ENCODE data around the gene TIPARP.
"Not testable (repeated sequence)": the region's sequence is repeated elsewhere in the genome, so short reads cannot be mapped to it uniquely, and the experiment has no call there.

The TIPARP gene

DNA sequence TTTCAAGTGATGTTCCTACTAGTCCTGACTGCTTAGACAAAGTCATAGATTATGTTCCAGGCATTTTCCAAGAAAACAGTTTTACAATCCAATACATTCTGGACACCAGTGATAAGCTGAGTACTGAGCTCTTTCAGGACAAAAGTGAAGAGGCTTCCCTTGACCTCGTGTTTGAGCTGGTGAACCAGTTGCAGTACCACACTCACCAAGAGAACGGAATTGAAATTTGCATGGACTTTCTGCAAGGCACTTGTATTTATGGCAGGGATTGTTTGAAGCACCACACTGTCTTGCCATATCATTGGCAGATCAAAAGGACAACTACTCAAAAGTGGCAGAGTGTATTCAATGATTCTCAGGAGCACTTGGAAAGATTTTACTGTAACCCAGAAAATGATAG lies 3.8 kb downstream of the TIPARP start:
- no peak for DNase-seq

DNA sequence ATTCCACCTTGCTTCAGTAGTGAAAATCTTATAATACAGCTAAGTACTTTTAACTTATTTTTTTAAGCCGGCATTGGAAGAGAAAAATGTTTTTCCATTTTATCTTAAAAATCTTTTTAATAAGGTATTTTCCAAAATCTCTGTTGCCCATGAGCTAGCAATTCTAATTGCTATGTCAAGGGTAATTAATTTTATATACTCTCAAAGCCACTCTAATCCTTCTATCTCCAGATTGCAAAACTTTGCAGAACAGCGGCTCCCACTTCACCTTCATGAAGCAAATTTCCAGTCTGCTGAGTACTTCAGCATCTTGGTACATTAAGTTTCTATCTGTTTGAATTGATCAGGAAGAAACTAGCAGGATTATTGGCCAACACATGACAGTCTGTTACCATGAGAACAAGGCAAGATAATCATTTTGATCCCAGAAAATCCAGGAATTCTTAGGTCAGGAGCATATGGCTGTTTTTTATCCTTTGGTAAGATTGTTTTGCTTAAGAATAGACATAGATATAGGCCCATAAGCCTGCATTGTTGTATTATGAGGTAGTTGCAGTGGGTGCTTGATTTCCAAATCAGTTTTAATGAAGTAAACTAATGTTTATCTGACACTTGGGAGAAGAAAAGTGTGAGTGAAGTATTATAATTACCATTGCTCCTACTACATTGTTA lies 6.0 kb downstream of the TIPARP start:
- no peak for DNase-seq

DNA sequence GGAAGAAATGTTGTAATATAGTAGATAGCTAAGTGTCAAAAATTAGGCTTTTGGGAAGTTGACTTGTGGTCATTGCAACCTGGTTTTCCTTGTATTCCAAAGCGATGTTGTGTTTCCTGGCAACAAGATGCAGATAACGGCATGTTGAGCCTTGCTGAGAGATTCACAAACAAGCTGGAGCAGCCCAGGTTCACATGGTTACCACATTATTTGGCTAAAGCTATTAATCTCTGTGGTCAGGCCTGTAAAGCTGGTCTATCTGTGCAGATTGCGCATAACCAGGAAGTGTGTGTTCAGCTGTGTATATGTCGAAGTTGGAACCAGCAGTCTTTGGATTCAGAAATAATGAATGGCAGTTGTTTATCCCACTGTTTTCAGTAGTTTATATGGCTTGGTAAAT lies 6.6 kb downstream of the TIPARP start:
- DNase-seq: no peak

DNA sequence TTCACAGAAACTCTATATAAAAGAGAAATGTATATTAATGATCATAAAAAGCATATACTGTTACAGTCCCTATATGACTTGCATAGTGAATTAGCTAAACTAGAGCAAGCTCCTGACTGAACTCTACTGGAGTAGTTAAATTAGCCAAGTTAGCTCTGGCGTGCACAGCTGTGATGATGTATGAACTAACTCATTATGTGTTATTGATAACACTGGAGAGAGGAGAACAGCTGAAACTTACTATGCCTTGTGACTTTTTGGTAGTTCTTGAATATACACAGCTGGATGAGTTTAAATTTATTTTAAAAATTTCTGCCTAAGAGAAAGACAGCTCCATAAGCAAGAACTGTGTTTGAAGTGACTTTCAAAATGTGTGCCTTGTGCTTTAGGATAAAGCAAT lies 8.1 kb downstream of the TIPARP start:
- DNase-seq: no peak

DNA sequence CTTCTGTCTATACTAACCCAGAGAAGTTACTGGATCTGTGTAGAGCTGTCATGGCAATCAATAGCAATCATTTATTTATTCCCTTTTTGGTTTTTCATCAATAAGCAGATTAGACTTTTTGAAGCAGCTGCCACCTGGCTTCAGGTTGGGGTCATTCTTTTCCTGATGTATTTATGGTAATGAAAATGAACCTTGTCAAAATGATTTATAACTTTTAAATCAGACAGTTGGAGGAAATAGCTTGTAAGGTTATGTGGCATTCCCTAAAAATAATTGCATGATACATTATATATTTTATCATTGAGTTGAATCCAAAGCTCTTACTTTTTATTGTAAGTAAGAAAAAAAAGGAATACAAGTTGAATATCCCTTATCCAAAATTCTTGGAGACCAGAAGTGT lies 8.6 kb downstream of the TIPARP start:
- DNase-seq: no peak

DNA sequence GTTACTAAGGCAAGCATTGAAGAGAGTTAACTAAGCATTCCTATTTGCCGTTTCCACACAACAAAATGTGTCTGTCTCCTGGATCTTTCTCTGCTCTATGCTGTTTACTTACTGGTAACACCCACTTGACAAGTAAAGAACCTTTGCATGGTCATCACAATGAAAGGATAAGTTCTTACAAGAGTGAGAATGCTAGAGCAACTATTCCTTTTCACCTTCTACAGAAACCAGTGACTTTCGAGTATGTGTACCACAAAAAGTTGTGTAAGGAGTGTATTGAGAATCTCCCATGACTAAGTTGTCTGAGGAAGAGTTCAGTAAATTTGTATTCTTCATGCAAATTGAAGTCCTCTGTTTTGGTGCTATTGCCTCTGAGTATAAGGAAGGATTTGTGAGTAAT lies 10.8 kb downstream of the TIPARP start:
- no peak for DNase-seq

DNA sequence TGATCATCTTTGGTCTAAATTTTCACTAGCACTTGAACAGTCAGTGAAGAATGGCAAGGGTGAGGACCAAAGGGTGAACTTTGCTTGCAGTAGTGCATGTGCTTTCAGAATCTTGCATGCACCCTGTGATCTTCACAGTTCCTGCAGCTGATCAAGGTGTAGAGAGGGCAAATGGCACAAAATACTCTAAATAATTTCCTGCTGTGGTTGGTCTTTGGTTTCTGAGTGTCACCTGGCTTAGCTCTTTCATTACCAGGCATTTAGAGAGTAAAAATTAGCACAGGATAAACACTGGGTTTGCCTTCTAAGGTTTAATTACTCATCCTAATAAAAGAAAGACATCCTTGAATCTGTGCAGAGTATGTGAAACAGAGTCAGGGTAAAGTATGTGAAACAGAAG lies 11.4 kb downstream of the TIPARP start:
- no peak for DNase-seq

DNA sequence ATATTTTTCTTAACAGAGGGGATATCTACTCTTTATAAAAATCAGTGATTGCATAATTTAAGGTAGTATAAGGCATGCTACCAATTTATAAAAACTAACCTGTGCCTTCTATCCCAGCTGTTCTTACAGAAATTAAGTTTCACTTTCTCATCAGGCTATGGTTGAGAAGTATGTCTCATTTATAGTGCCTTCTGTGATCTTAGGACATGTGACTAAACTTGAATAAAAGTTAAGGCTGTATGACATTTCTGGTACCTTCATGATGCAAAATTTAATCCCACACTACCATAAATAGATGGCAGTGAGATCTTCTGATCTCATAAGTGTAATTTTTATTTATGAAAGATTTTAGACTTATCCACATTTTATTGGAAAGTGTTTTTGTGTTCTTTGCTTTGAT lies 12.6 kb downstream of the TIPARP start:
- no peak for DNase-seq

DNA sequence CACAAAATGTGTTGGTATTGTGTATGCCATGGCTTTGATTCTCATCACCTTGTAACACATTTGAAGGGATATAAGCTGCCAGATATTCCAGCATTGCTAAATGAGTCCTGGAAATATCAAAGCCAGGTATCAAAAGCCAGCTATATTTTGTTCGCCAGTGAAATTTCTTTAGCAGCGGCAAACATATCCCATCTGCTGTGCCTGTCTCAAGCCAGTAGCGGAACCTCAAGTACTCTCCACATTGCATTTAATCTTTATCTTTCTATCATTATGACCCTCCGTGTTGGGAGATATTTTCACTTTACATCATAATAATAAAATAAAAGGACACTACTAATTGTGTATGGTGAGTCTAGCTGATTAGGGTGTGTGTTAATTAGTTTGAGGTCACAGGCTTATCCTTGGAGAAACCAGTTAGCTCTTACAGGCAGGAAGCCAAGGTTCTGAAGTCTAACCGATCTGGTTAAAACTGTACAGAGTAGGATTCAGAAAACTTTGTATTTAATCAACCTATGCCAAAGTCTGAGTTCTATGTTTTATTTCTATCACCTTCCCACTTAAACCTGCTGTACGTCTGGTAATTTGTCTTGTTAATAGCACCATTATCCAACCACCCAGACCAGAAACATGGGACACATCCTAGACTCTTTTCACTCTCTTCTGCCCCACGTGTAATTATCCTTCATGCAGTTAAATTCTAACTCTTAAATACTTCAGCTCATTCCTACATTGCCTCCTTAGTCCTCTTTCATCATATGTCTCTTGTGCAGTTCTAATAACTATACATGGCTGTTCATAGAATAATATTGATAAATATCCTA lies 14.5 kb downstream of the TIPARP start:
- no peak for DNase-seq

DNA sequence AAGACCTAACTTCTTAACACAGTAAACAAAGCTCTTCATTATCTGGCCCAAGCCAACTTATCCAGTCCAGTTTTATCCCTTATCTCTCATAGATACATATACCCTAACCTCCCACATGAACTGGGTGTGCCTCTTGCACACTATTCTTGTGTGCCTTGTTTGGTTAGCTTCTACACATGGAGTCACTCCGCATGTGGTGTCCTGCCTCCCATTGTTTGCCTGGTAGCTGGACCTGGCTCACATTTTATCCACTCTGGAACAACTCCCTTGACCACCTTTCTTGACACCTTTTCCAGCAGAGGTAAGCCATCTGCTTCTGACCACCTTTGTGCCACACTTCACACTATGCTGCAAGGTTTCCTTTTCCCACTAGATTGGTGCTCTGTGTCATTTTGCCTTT lies 15.2 kb downstream of the TIPARP start:
- DNase-seq: no peak

DNA sequence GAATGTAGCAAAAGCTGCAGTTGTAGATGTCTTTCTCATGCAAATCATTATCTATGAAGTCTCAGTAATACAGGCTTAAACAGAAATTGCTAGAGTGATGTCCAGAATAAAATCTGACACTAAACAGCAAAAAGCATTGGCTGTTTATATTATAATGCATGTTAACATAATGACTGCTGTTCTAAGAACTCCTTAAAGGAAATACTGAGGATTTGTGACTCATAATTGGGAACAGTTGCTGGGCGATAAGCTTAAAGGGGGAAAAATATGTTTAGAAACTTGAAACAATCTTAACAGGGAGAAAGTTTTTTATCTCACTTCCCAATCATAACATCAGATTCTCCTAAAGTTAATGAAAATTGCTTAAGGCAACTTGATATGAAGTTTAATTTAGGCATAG lies 17.5 kb downstream of the TIPARP start:
- DNase-seq: no peak

DNA sequence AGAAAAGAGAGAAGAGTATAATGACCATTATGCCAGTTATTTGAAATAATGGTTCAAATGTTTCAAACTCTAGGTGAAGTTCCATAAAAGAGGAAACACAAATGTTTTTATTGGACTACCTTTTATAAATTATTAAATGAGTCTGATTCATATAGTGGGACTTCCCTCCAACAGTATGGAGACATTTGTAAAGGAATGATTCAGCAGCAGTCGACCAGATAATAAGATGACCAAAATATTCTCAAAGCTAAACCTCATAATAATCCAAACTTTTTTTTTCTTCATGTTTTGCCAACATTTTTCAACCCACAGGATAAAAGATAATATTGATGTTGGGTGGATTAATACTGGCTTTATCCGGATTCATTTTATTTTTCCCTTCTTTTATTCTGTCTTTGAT lies 18.8 kb downstream of the TIPARP start:
- DNase-seq: no peak

DNA sequence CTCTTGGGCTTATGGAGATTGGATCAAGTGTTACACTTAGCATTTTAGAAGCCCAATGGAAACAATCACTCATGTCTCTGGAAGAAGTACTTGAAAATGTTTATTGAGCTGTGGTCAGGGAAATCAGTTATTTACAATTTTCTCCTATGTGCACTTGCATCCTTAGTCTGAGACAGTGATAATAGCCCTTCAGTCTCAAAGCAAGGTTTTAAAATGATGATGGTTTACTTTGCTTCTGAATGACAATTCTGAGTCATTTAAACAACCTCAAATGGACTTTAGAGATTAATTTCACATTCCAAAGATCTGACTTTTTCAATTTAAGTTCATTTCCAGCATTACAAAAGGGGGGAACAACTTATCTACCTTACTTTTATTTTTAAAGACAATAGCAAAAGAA lies 20.1 kb downstream of the TIPARP start:
- no peak for DNase-seq

DNA sequence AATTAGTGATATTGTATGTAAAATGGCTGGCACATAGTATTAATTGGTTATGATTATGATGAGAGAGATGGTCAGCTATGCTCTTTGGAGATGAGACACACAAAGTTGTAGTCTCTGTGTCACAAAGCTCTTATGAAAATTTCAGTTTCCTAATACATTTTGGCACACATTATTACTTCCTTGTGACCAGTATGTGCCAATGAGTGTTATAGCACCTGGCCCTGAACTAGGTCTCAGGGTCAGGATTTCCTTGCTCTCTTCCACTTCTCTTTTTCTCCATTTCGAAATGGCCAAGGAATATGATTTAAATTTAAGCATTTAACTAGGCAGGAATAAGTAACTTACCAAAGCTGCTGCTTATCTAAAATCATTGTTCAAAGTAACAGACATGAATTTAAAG lies 28.0 kb downstream of the TIPARP start:
- DNase-seq: no peak

DNA sequence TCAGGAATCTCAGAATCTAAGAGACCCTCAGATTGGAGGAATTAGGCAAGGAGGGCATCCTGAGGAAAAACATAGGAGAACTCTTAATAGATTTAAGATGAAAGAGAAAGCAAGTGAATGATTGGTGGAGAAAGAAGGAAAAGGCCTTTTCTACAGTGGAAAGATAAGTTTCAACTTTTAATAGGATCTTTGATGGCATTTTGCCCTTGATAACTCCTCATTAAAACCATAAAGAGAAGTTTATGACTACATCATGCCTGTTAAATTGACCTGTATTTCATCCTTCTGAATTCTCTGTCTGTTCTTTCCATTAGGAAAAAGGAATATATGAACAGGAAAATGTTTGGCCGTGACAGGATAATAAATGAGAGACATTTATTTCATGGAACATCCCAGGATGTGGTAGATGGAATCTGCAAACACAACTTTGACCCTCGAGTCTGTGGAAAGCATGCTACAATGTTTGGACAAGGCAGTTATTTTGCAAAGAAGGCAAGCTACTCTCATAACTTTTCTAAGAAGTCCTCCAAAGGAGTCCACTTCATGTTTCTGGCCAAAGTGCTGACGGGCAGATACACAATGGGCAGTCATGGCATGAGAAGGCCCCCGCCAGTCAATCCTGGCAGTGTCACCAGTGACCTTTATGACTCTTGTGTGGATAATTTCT lies 30.1 kb downstream of the TIPARP start:
- no peak for DNase-seq

DNA sequence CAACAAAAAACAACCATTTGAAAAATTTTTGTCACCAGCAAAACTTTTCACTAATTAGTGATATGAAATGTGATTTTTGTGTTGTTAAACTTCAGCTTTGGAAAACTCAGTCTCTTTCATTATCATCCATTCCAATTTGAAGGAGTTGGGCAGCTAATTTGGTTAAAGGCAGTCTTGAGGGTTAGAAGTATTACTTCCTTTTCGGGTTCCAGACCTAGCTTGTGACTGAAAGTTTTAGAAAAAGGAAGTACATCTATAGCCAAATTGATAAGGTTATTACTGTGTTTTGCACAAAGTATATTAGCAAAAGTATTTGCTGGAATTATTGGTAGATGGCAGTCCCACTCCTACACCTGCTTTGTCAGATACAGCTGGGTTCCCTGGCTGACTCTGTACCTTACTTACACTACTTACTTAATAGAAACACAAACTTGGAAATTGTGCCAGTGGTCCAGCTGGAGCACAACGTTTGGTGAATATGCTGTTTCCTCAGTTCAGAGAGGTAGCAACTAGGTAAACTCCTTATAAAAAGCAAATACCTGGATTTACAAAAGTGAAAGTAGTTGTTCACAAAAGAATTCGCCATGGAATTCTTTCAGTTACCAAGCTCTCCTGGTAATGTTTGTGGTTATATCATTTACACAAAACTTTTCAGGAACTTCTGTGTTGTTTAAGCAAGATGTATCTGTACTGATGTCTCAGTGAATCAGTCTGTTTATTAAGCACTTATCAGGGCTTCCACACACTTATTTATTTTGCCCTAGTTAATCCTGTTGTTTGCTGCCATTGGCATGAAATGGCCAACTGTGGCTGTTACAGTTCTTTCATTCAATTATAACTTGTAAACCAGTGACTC lies 31.6 kb downstream of the TIPARP start:
- no peak for DNase-seq

DNA sequence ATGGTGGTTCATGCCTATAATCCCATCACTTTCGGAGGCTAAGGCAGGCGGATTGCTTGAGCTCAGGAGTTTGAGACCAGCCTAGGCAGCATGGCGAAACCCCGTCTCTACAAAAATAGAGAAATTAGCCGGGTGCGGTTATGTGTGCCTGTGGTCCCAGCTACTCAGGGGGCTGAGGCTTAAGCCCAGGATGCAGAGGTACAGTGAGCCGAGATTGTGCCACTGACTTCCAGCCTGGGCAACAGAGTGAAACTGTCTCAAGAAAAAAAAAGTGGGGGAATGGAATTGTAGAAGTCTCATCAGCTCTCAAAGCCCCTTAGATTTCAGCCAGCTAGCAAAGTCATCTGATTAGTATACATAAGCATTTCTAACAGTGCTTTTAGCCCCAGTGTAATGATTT lies 33.2 kb downstream of the TIPARP start:
- no peak for DNase-seq

DNA sequence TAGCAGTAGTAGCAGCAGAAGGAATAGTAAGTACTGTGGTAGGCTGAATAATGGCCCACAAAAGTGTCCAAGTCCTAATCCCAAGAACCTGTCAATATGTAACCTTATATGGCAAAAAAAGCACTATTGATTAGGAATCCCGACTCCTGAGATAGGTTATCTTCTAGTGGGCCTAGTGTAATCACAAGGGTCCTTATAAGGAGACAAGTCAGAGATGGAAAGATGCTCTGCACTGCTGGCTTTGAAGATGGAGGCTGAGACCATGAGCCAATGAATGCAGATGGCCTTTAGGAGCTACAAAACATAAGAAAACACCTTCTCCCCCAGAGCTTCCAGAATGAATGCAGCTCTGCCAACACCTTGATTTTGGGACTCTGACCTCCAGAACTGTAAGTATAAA lies 36.0 kb downstream of the TIPARP start:
- DNase-seq: no peak

DNA sequence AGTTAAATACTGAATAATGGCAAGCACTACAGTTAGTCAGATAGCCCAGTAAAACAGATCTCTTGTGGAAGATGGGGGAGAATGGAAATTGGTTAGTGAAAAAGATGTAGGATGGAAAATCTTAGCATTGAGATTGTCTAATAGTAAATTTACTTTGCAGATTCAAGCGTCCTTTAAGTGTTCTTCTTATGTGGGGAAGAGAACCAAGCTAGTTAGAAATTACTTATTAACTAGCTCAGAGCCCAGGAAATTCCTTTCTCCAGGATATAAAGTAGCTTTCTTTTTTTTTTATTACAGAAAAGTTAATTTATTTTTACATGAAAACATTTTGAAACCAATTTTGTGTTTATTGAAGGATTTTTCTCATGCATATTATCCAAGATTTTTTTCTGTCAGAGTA lies 36.7 kb downstream of the TIPARP start:
- no peak for DNase-seq

DNA sequence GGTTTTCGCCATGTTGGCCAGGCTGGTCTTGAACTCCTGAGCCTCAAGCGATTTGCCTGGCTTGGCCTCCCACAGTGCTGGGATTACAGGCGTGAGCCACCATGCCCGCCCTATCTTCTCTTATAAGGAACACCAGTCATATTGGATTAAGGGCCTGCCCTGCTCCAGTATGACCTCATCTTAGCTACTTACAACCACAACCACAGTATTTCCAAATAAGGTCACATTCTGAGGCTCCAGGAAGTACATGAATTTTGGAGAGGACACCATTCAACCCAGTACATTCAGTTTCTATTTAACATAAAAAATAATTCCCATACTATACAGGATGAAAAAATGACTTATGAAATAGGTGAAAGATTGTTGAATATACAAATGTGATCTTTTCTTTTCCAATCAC lies 37.6 kb downstream of the TIPARP start:
- not testable (repeated sequence) for DNase-seq

DNA sequence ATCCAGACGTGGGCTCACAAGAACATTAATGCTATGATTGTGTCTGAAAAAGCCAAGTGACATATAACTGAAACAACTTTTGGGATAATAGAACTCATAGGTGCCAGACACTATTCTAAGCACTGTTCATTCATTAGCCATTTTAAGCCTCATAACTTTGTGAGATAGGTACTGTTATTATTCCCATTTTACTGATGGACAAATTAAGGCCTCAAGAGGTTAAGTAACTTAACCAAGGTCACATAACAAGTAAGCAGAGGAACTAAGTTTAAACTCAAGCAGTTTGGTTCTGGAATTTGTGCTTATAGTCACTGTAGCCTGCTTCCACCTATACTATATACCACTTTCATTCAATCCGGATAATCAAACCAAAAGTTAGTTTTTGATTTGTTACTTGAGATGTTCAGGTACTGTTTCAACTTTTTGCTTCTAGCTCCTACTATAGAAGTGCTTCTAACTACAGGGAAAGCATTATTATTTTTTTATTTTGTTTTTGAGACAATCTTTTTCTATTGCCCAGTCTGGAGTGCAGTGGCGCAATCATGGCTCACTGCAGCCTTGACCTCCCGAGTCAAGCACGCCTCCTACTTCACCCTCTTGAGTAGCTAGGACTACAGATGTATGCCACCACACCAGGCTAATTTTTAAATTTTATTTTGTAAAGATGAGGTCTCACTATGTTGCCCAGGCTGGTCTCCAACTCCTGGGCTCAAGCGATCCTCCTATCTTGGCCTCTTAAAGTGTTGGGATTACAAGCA lies 41.9 kb downstream of the TIPARP start:
- DNase-seq: no peak

DNA sequence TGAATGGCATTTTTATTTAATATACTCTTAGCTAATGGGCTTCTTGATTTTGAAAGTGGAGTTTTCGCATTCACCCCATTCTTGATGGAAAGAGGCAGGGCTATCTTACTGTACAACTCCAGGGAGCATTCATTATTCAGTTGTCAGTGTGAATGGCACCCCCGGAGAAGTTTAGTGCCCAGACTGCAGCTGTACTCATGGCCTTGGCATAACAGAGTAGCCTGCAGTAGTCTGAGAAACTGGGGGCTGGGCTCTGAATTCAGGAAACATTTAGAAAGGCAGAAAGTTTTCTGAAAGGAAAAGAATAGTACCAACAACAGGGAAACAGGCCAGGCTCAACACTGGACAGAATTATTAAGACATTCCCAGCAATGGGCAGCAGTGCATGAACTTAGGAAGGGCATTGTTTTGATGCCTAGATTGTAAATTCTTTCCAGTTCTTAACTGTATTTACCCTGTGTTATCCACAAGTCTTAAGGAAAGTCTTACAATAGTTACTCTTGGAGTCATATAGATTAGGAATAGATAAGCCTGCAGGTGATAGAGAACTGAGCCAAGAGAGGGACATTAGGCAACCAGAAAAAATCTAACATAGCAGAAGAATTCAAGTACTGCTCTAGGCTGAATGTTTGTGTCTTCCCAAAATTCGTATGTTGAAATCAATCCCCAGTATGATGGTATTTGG lies 44.4 kb downstream of the TIPARP start:
- no peak for DNase-seq

Data from stimulated activated CD4-positive, alpha-beta T cell treated with anti-CD3 and anti-CD28 coated beads, Interleukin-1b, Interleukin-23, amount 100 ng/mL, for 48 hours (primary cell).